ENCODE data around the gene MARF1. TPM values are rescaled to one million over a fixed set of nuclear protein-coding genes. Genes with fewer than 3 reads are reported as not detected.

MARF1 gene
- total and polyA plus RNA-seq, 2 of the 8 experiments (the other 6 are each of a cell fraction or from before 2014, with no cell fraction given): 5.6 to 31.4 TPM

DNA sequence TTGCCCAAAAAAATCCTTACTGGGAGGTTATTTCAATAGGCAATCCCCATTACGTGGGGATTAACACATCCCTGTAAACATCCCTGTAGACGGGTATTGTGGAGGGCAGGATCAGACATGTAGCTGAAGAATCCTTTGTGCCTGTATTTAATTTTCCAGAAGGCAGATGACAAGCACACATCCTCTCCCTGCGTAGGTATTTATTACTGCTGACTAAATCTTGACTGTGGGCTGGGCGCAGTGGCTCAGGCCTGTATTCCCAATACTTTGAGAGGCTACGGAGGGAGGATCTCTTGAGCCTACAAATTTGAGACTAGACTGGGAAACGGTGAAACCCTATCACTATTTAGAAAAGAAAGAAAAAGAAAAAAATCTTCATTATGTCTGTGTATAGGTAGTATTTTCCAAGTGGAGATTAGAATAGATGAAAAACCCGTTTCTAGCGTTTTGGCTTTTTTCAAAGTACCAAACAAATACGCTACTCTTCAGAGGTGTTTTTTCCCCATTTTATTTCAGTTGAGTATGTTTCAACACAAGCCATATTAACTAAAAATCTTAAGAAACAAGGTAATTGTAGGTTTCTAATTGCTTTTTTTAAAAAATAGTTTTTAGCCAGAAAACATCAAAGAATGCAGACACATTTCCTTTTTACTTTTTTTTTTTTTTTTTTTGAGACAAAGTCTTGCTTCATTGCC is 1.5 kb upstream of the MARF1 start:
- Histone ChIP-seq H4K20me1 (replicated peaks in 1 of 2; ENCODE audit: control insufficient read depth in 1 of 2, insufficient read depth in 2 of 2, low read length in 2 of 2) (no peaks in the 10 kb centered on the region), H3K79me2 (ENCODE audit: control insufficient read depth in 1 of 2, insufficient read depth in 2 of 2, low read length in 2 of 2) (peaks cover 5 to 28% of the 10 kb centered on the region in 2 experiments), H3K4ac (replicated peaks; ENCODE audit: insufficient read length, low read depth, low read length) (no peak overlapping the region), H3K4me2 (ENCODE audit: insufficient read depth in 1 of 2, low read depth in 2 of 2, low read length in 2 of 2) (peak overlapping the region; percentile 79 to 85; a peak in 3 of 4 replicates), H3K27ac (ENCODE audit: low read depth, low read length) (no peak overlapping the region), H3K23me2 (ENCODE audit: low read depth, low read length) (no peaks in the 10 kb centered on the region), H2AK5ac (ENCODE audit: low read depth, low read length) (no peak overlapping the region), H3K9ac (replicated peaks in 1 of 4; ENCODE audit: extremely low read depth in 1 of 4, low read depth in 3 of 4, low read length in 3 of 4) (no peak overlapping the region; a peak in 1 of 7 replicates), H3K27me3 (replicated peaks in 1 of 4; ENCODE audit: control insufficient read depth in 3 of 4, extremely low read depth in 1 of 4, insufficient read depth in 3 of 4, low read length in 3 of 4) (no peaks in the 10 kb centered on the region), H3K14ac (ENCODE audit: insufficient read length) (no peak overlapping the region), H4K91ac (replicated peaks; ENCODE audit: insufficient read length, low read length) (no peak overlapping the region), H3K9me3 (ENCODE audit: insufficient read depth in 2 of 2, low read depth in 1 of 2, low read length in 1 of 2) (no peaks in the 10 kb centered on the region), H3K23ac (ENCODE audit: insufficient read length) (no peak overlapping the region), H2BK12ac (ENCODE audit: low read depth, low read length) (no peak overlapping the region), H2BK5ac (ENCODE audit: low read depth, low read length) (no peak overlapping the region), H3K18ac (ENCODE audit: extremely low read depth, low read length) (no peak overlapping the region), H3K79me1 (ENCODE audit: low read depth, low read length) (no peaks in the 10 kb centered on the region), H3K4me3 (ENCODE audit: extremely low read depth in 1 of 4, insufficient read depth in 2 of 4, low read depth in 3 of 4, low read length in 4 of 4) (peak overlapping the region in 1 of 4 experiments; percentile 97; a peak in 2 of 8 replicates), H4K8ac (ENCODE audit: extremely low read depth, insufficient read depth, low read length) (no peak overlapping the region), H2BK120ac (replicated peaks; ENCODE audit: low read depth, low read length) (no peak overlapping the region), H3K4me1 (replicated peaks in 1 of 4; ENCODE audit: control insufficient read depth in 3 of 4, insufficient read depth in 4 of 4, low read length in 3 of 4) (peaks cover 0 to 9% (median 2%) of the 10 kb centered on the region in 4 experiments; a peak in 3 of 7 replicates), H2BK15ac (ENCODE audit: low read length) (no peak overlapping the region), H2AFZ (ENCODE audit: low read length) (0 out of 2 replicates have a peak overlapping the region, but pooled peaks have one; percentile 7), H4K5ac (ENCODE audit: insufficient read length, low read depth, low read length) (no peak overlapping the region), H3K36me3 (ENCODE audit: control insufficient read depth in 2 of 4, insufficient read depth in 4 of 4, low read length in 3 of 4) (no peaks in the 10 kb centered on the region), H3K56ac (replicated peaks; ENCODE audit: insufficient read length, low read depth, low read length) (no peak overlapping the region), H2BK20ac (ENCODE audit: low read length) (no peak overlapping the region)
- no peak for FAIRE-seq
- WGBS, 2 experiments (ENCODE audit: extremely low coverage in 1 of 2, insufficient coverage in 1 of 2, insufficient read length in 1 of 2, insufficient replicate concordance in 2 of 2, low coverage in 1 of 2, low lambda C conversion rate in 2 of 2, missing lambda C conversion rate in 1 of 2): 91% methylated on average over 9 of the region's 9 CpGs; no CpG with 5 or more reads in 1 of the 2 experiments
- no peak for TF ChIP-seq ASH2L (IDR thresholded peaks at IDR 0.05; ENCODE audit: low read length)
- no peak for TF ChIP-seq RNF2 (IDR thresholded peaks at IDR 0.05; ENCODE audit: borderline replicate concordance, low read depth, low read length, missing control alignments, poor library complexity, severe bottlenecking)
- TF ChIP-seq TAF1 (IDR thresholded peaks at IDR 0.05; ENCODE audit: low read depth, low read length): no peak
- no peak for TF ChIP-seq SRF (IDR thresholded peaks at IDR 0.05; ENCODE audit: low read depth, low read length)
- TF ChIP-seq HDAC6 (IDR thresholded peaks at IDR 0.05; ENCODE audit: low read depth, low read length): no peak
- no peak for TF ChIP-seq GABPA (IDR thresholded peaks at IDR 0.05; ENCODE audit: borderline replicate concordance, insufficient read depth, low read length)
- TF ChIP-seq SUZ12 (IDR thresholded peaks at IDR 0.05; ENCODE audit: low read length): no peak
- TF ChIP-seq CHD1 (IDR thresholded peaks at IDR 0.05; ENCODE audit: low read depth, low read length): no peak
- TF ChIP-seq TEAD4 (IDR thresholded peaks at IDR 0.05; ENCODE audit: low read depth, low read length): no peak
- TF ChIP-seq EGR1 (IDR thresholded peaks at IDR 0.05; ENCODE audit: borderline replicate concordance, low read depth, low read length): no peak
- TF ChIP-seq RAD21 (IDR thresholded peaks at IDR 0.05 in 1 of 2, conservative IDR thresholded peaks at IDR 0.05 in 1 of 2; ENCODE audit: low read depth in 2 of 2, low read length in 2 of 2): no peak
- TF ChIP-seq, protein P1, sequence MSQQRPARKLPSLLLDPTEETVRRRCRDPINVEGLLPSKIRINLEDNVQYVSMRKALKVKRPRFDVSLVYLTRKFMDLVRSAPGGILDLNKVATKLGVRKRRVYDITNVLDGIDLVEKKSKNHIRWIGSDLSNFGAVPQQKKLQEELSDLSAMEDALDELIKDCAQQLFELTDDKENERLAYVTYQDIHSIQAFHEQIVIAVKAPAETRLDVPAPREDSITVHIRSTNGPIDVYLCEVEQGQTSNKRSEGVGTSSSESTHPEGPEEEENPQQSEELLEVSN (IDR thresholded peaks at IDR 0.05): no peak
- POLR2A ChIA-PET (ENCODE audit: partially characterized antibody): no interaction called here
- CTCF ChIA-PET (ENCODE audit: partially characterized antibody): interaction anchor here (0.6 to 1.6 kb wide), 7 partner anchors 8 to 241 kb away, joined by 3 to 4 read pairs (median 3); no protein-coding TSS in a partner anchor
- no peak for DNase-seq (ENCODE audit: low read depth in 1 of 2, low spot score in 2 of 2)

Data from H1 (cell line).